Cardiac atrium fibroblast (primary cell): ENCODE data around the gene CXCL11. TPM values are rescaled to one million over a fixed set of nuclear protein-coding genes. Genes with fewer than 3 reads are reported as not detected.

Experiments used
- total RNA-seq: library from RNA; depleted of rRNA; stranded (reverse); fragments of >200 nt; gene quantifications from 2 replicates; pipeline ENCODE4 v1.2.3, GENCODE V29; 2015

Gene CXCL11
- not detected in 2 replicates for total RNA-seq

GRCh38 chr4:76035799-76036380 lies at the start of gene CXCL11:
TSS of gene CXCL11 (minus strand) at chr4:76036070. CDS start at chr4:76035987, 83 bp downstream.

DNA sequence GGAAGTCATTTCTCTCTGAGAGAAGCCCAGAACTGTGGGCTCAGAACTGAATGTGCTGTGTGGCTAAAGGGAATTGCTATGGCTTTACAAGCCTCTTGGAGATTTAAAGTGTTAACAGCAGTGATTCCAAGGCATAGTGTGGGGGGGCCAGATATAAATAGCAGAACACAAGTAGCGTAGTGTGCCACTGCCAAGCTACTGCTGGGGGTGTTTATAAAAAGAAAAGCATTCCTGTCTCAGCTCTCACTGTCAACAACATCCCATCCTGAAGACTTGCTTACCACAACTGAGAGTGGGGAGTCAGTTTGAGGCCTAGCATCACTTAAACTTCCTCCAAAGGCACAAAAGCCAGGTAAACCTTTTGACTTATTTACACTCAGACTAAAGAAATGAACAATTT lies 38.6 kb upstream of the CXCL11 start, which contains the start of gene ART3:
Gene ART3, plus strand, starts transcription at position 242 of the 400 bp plus-strand sequence. CDS start 1,181 bp downstream, outside the sequence.

DNA sequence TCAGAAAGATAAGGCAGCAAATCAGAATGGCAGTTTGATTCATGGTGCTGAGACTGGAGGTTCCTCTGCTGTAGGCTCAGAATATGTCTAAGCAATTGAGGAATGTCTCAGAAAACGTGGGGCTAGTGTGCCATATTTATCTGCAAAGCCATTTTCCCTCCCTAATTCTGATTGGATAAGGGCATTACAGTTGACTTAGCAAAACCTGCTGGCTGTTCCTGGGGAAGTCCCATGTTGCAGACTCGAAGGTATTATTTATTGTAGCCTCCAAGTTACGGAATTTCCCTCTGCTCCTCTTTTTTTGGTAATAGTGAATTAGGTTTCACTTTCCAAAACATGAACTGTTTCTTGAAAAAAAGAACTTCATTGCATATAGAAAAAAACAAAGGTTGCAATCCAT lies 12.5 kb downstream of the CXCL11 start, which contains the start of gene CXCL10:
Gene CXCL10, minus strand, starts transcription at position 109 of the 400 bp plus-strand sequence. Its CDS starts 66 bp downstream, at position 43.

GRCh38 chr4:76007089-76007862 lies 28.6 kb downstream of the CXCL11 start, which contains the start of gene CXCL9:
TSS of gene CXCL9 (minus strand) at chr4:76007509. CDS start at chr4:76007449, 60 bp downstream.

Other genes starting within 250 kb of the CXCL11 start
- gene PPEF2, start 133.6 kb downstream of the CXCL11 start, total RNA-seq = not detected in 2 replicates
- 17.2 and 29.6 TPM in 2 replicates for gene NAAA, start 95.1 kb downstream of the CXCL11 start, total RNA-seq
- 20.0 and 27.7 TPM in 2 replicates for gene SDAD1, start 45.1 kb downstream of the CXCL11 start, total RNA-seq
- not detected in 2 replicates for gene CXCL9, start 28.6 kb downstream of the CXCL11 start, total RNA-seq
- not detected in 2 replicates for gene CXCL10, start 12.6 kb downstream of the CXCL11 start, total RNA-seq
- gene ART3, start 38.6 kb upstream of the CXCL11 start, total RNA-seq = not detected in 2 replicates
- 21.7 and 27.5 TPM in 2 replicates for gene NUP54, start 112.3 kb upstream of the CXCL11 start, total RNA-seq
- 127 and 165 TPM in 2 replicates for gene SCARB2, start 177.8 kb upstream of the CXCL11 start, total RNA-seq
- not detected in 2 replicates for gene FAM47E, start 215.7 kb upstream of the CXCL11 start, total RNA-seq